ENCODE data around the gene ROR1.

The ROR1 gene

GRCh38 chr1:64038965-64039364, 265.1 kb downstream of the ROR1 start:
- DNase-seq = no peak

GRCh38 chr1:64039390-64039926, 265.6 kb downstream of the ROR1 start:
- peak; percentile 41 for DNase-seq

- DNase-seq = no peak
Observed at GRCh38 chr1:64041371-64042131, 267.7 kb downstream of the ROR1 start.

GRCh38 chr1:64042331-64043100, 268.7 kb downstream of the ROR1 start:
- no peak for DNase-seq

GRCh38 chr1:64043288-64043687, 269.5 kb downstream of the ROR1 start:
- DNase-seq = no peak

GRCh38 chr1:64043976-64044375, 270.2 kb downstream of the ROR1 start:
- no peak for DNase-seq

GRCh38 chr1:64046243-64046642, 272.4 kb downstream of the ROR1 start:
- no peak for DNase-seq

GRCh38 chr1:64046891-64047290, 273.1 kb downstream of the ROR1 start:
- DNase-seq = no peak

GRCh38 chr1:64047549-64047996, 273.8 kb downstream of the ROR1 start:
- DNase-seq = no peak

- DNase-seq = no peak
Observed at GRCh38 chr1:64049900-64050540, 276.2 kb downstream of the ROR1 start.

GRCh38 chr1:64050601-64051000, 276.8 kb downstream of the ROR1 start:
- no peak for DNase-seq

GRCh38 chr1:64051796-64052195, 278.0 kb downstream of the ROR1 start:
- no peak for DNase-seq

- no peak for DNase-seq
Observed at GRCh38 chr1:64052777-64053176, 279.0 kb downstream of the ROR1 start.

GRCh38 chr1:64055310-64055709, 281.5 kb downstream of the ROR1 start:
- DNase-seq = no peak

GRCh38 chr1:64059556-64059955, 285.7 kb downstream of the ROR1 start:
- DNase-seq = no peak

GRCh38 chr1:64060611-64061302, 286.9 kb downstream of the ROR1 start:
- DNase-seq = no peak

- DNase-seq = no peak
Observed at GRCh38 chr1:64061430-64062104, 287.8 kb downstream of the ROR1 start.

- DNase-seq = no peak
Observed at GRCh38 chr1:64062529-64062928, 288.7 kb downstream of the ROR1 start.

GRCh38 chr1:64062941-64063581, 289.2 kb downstream of the ROR1 start:
- DNase-seq = no peak

- no peak for DNase-seq
Observed at GRCh38 chr1:64065571-64065970, 291.8 kb downstream of the ROR1 start.

GRCh38 chr1:64072089-64072793, 298.4 kb downstream of the ROR1 start:
- DNase-seq = no peak

All from SHP77 treated with DMSO at 0.1 percent for 48 hours (cell line).